SJCRH30 (cell line): ENCODE measurements around the gene PLA2G10. TPM values are rescaled to one million over a fixed set of nuclear protein-coding genes. Genes with fewer than 3 reads are reported as not detected.
"Not testable (repeated sequence)": the region's sequence is repeated elsewhere in the genome, so short reads cannot be mapped to it uniquely, and the experiment has no call there.

ENCODE experiments used
- DNase-seq, 2 experiments: peaks; one replicate each; pipeline ENCODE4 v3.0.0-alpha.2; 2015 to 2020
- H3K27ac ChIP-seq: fragments of 250-450 bp; sonication (Bioruptor Pico); 2 replicates; pipeline ENCODE4 v1.5.1; 2020; ENCODE audit warnings: mild to moderate bottlenecking, moderate library complexity
- H3K27me3 ChIP-seq: fragments of 250-450 bp; sonication (Bioruptor Pico); 2 replicates; pipeline ENCODE4 v1.5.1; 2020; ENCODE audit warnings: mild to moderate bottlenecking, moderate library complexity
- H3K36me3 ChIP-seq: fragments of 250-450 bp; sonication (Bioruptor Pico); 2 replicates; pipeline ENCODE4 v1.5.1; 2020; ENCODE audit warnings: mild to moderate bottlenecking, moderate library complexity
- H3K4me1 ChIP-seq: fragments of 250-450 bp; sonication (Bioruptor Pico); 2 replicates; pipeline ENCODE4 v1.5.1; 2020; ENCODE audit warnings: mild to moderate bottlenecking, moderate library complexity
- H3K4me3 ChIP-seq: fragments of 250-450 bp; sonication (Bioruptor Pico); 2 replicates; pipeline ENCODE4 v1.5.1; 2020; ENCODE audit warnings: mild to moderate bottlenecking, moderate library complexity
- H3K9me3 ChIP-seq: fragments of 250-450 bp; sonication (Bioruptor Pico); replicated peaks from 2 replicates; pipeline ENCODE4 v1.5.1; 2020; ENCODE audit warnings: mild to moderate bottlenecking, moderate library complexity
- total RNA-seq: library from RNA; depleted of rRNA; stranded (reverse); fragments of >200 nt; shearing (Covaris generic); gene quantifications from 2 replicates; pipeline ENCODE4 v1.2.3, GENCODE V29; 2014; rRNA removed

PLA2G10 gene
- total RNA-seq, result not detected in 2 replicates

GRCh38 chr16:14694129-14694528 is at the start of gene PLA2G10:
TSS of gene PLA2G10 (minus strand) at chr16:14694308. CDS start at chr16:14694229, 79 bp downstream.
- H3K9me3 ChIP-seq, DNase-seq, H3K4me1 ChIP-seq, H3K4me3 ChIP-seq, H3K27me3 ChIP-seq, H3K36me3 ChIP-seq, H3K27ac ChIP-seq: not testable (repeated sequence)

GRCh38 chr16:14742273-14743128 is 48.4 kb upstream of the PLA2G10 start, which contains the start of gene NPIPA2:
TSS of gene NPIPA2 (plus strand) at chr16:14742533. CDS start at chr16:14748066, 5,533 bp downstream.
- not testable (repeated sequence) for DNase-seq, H3K9me3 ChIP-seq, H3K4me1 ChIP-seq, H3K27me3 ChIP-seq, H3K36me3 ChIP-seq, H3K4me3 ChIP-seq, H3K27ac ChIP-seq

GRCh38 chr16:14741794-14742193 is 47.7 kb upstream of the PLA2G10 start:
- not testable (repeated sequence) for H3K36me3 ChIP-seq, DNase-seq, H3K27ac ChIP-seq, H3K4me1 ChIP-seq, H3K9me3 ChIP-seq, H3K27me3 ChIP-seq, H3K4me3 ChIP-seq

- not testable (repeated sequence) for DNase-seq
These were observed 46.8 kb upstream of the PLA2G10 start for GRCh38 chr16:14740832-14741385.

GRCh38 chr16:14733233-14733632 is 39.1 kb upstream of the PLA2G10 start:
- DNase-seq, H3K27ac ChIP-seq, H3K9me3 ChIP-seq, H3K27me3 ChIP-seq, H3K36me3 ChIP-seq, H3K4me1 ChIP-seq, H3K4me3 ChIP-seq: not testable (repeated sequence)

More at GRCh38 chr16:14740832-14741385, 46.8 kb upstream of the PLA2G10 start:
- not testable (repeated sequence) for H3K4me1 ChIP-seq, H3K4me3 ChIP-seq, H3K27me3 ChIP-seq, H3K27ac ChIP-seq, H3K9me3 ChIP-seq, H3K36me3 ChIP-seq

- not testable (repeated sequence) for H3K36me3 ChIP-seq, DNase-seq, H3K9me3 ChIP-seq, H3K4me3 ChIP-seq, H3K27me3 ChIP-seq, H3K27ac ChIP-seq, H3K4me1 ChIP-seq
These were observed 9.3 kb upstream of the PLA2G10 start, which contains the start of gene NPIPA3 for GRCh38 chr16:14703156-14704011. TSS of gene NPIPA3 (plus strand) at chr16:14703411. CDS start at chr16:14708944, 5,533 bp downstream.

- H3K36me3 ChIP-seq, H3K4me1 ChIP-seq, H3K27ac ChIP-seq, DNase-seq, H3K27me3 ChIP-seq, H3K4me3 ChIP-seq, H3K9me3 ChIP-seq: not testable (repeated sequence)
These were observed 8.6 kb upstream of the PLA2G10 start for GRCh38 chr16:14702672-14703071.

- H3K9me3 ChIP-seq, DNase-seq, H3K27ac ChIP-seq, H3K4me3 ChIP-seq, H3K36me3 ChIP-seq, H3K4me1 ChIP-seq, H3K27me3 ChIP-seq: not testable (repeated sequence)
These were observed 7.8 kb upstream of the PLA2G10 start for GRCh38 chr16:14701859-14702258.

GRCh38 chr16:14685870-14686793 is 8.0 kb downstream of the PLA2G10 start:
- H3K27me3 ChIP-seq, DNase-seq, H3K9me3 ChIP-seq, H3K36me3 ChIP-seq, H3K4me1 ChIP-seq, H3K27ac ChIP-seq, H3K4me3 ChIP-seq: not testable (repeated sequence)

- H3K36me3 ChIP-seq, result no peaks in the 10 kb centered on the region
- no peak for DNase-seq
- H3K4me1 ChIP-seq, result no peaks in the 10 kb centered on the region
- H3K9me3 ChIP-seq, result no peaks in the 10 kb centered on the region
- no peak overlapping the region for H3K27ac ChIP-seq
- H3K4me3 ChIP-seq, result no peak overlapping the region
- no peaks in the 10 kb centered on the region for H3K27me3 ChIP-seq
These were observed 12.0 kb downstream of the PLA2G10 start for GRCh38 chr16:14682121-14682520.

- Histone ChIP-seq H3K27me3 (no peaks in the 10 kb centered on the region), H3K36me3 (no peaks in the 10 kb centered on the region), H3K4me3 (no peak overlapping the region), H3K4me1 (no peaks in the 10 kb centered on the region), H3K9me3 (no peaks in the 10 kb centered on the region), H3K27ac (no peak overlapping the region)
- DNase-seq, result no peak
These were observed 13.0 kb downstream of the PLA2G10 start for GRCh38 chr16:14681115-14681514.

GRCh38 chr16:14680396-14680795 is 13.7 kb downstream of the PLA2G10 start:
- H3K4me3 ChIP-seq, H3K27me3 ChIP-seq, DNase-seq, H3K4me1 ChIP-seq, H3K36me3 ChIP-seq, H3K27ac ChIP-seq, H3K9me3 ChIP-seq: not testable (repeated sequence)

GRCh38 chr16:14678748-14679497 is 15.2 kb downstream of the PLA2G10 start:
- no peaks in the 10 kb centered on the region for H3K9me3 ChIP-seq
- H3K27ac ChIP-seq, result no peak overlapping the region
- no peaks in the 10 kb centered on the region for H3K27me3 ChIP-seq
- H3K36me3 ChIP-seq, result no peaks in the 10 kb centered on the region
- no peak overlapping the region for H3K4me3 ChIP-seq
- H3K4me1 ChIP-seq, result no peaks in the 10 kb centered on the region
- DNase-seq, result no peak
